Measurements from ENCODE around the gene KIAA1549. TPM values are rescaled to one million over a fixed set of nuclear protein-coding genes. Genes with fewer than 3 reads are reported as not detected.

The KIAA1549 gene
- total and polyA plus RNA-seq, 2 donors (not counting 1 experiment from before 2014, with no cell fraction given), result under 0.01 to 0.52 TPM

GRCh38 chr7:138833596-138833995 lies 147.6 kb downstream of the KIAA1549 start:
- Mint-ChIP-seq H3K9me3 (ENCODE audit: insufficient read depth) (no peaks in the 10 kb centered on the region), H3K4me1 (no peaks in the 10 kb centered on the region), H3K27me3 (peaks cover 18% of the 10 kb centered on the region), H3K27ac (no peak overlapping the region), H3K4me3 (no peak overlapping the region)
- no peak for ATAC-seq (ENCODE audit: low read depth)
- Histone ChIP-seq H3K79me2 (ENCODE audit: control insufficient read depth, insufficient read depth, low read length) (no peaks in the 10 kb centered on the region), H3K9me3 (ENCODE audit: control extremely low read depth in 1 of 3, control insufficient read depth in 2 of 3, insufficient read depth in 1 of 3, low read length in 2 of 3) (peaks cover 0 to 3% (median 0%) of the 10 kb centered on the region in 3 donors), H3K9ac (ENCODE audit: low read length) (no peak overlapping the region), H3K4me1 (ENCODE audit: control insufficient read depth in 2 of 2, insufficient read depth in 2 of 2, low read length in 2 of 2) (no peaks in the 10 kb centered on the region), H3K36me3 (replicated peaks in 1 of 2; ENCODE audit: control extremely low read depth in 1 of 2, control insufficient read depth in 1 of 2, extremely low read depth in 1 of 2, insufficient read depth in 2 of 2, low read length in 1 of 2) (no peaks in the 10 kb centered on the region), H4K20me1 (ENCODE audit: control insufficient read depth, insufficient read depth, low read length, poor library complexity, severe bottlenecking) (no peaks in the 10 kb centered on the region), H2AFZ (ENCODE audit: insufficient read depth, low read depth, low read length, poor library complexity, severe bottlenecking) (no peak overlapping the region), H3K27ac (ENCODE audit: low read length in 2 of 2) (no peak overlapping the region), H3K4me2 (replicated peaks; ENCODE audit: low read depth, low read length, poor library complexity, severe bottlenecking) (no peak overlapping the region), H3K27me3 (replicated peaks in 1 of 4; ENCODE audit: control extremely low read depth in 1 of 4, control insufficient read depth in 3 of 4, insufficient read depth in 4 of 4, low read length in 3 of 4) (no peaks in the 10 kb centered on the region), H3K4me3 (ENCODE audit: control extremely low read depth in 1 of 5, extremely low read depth in 1 of 5, insufficient read depth in 1 of 5, low read depth in 2 of 5, low read length in 4 of 5) (no peak overlapping the region)
- intact Hi-C loops (cut with micrococcal nuclease), result no loop called here
- no peak for DNase-seq
- TF ChIP-seq CTCF (IDR thresholded peaks at IDR 0.05), result no peak
- no peak for TF ChIP-seq EZH2 (IDR thresholded peaks at IDR 0.05; ENCODE audit: borderline replicate concordance, insufficient read depth, low read depth, low read length, poor library complexity, severe bottlenecking)
- WGBS (ENCODE audit: insufficient coverage), result 71% methylated on average over 5 of the region's 5 CpGs
- CTCF ChIA-PET, result no interaction called here
- POLR2A ChIA-PET, result no interaction called here

- intact Hi-C loops (cut with micrococcal nuclease), result no loop called here
- POLR2A ChIA-PET, result no interaction called here
- no peak for TF ChIP-seq EZH2 (IDR thresholded peaks at IDR 0.05; ENCODE audit: borderline replicate concordance, insufficient read depth, low read depth, low read length, poor library complexity, severe bottlenecking)
- no peak for TF ChIP-seq CTCF (IDR thresholded peaks at IDR 0.05)
Measured at GRCh38 chr7:138832966-138833365, 148.2 kb downstream of the KIAA1549 start.

More at GRCh38 chr7:138832966-138833365, 148.2 kb downstream of the KIAA1549 start:
- Histone ChIP-seq H3K36me3 (replicated peaks in 1 of 2; ENCODE audit: control extremely low read depth in 1 of 2, control insufficient read depth in 1 of 2, extremely low read depth in 1 of 2, insufficient read depth in 2 of 2, low read length in 1 of 2) (no peaks in the 10 kb centered on the region), H2AFZ (ENCODE audit: insufficient read depth, low read depth, low read length, poor library complexity, severe bottlenecking) (no peak overlapping the region), H3K4me3 (ENCODE audit: control extremely low read depth in 1 of 5, extremely low read depth in 1 of 5, insufficient read depth in 1 of 5, low read depth in 2 of 5, low read length in 4 of 5) (no peak overlapping the region), H3K4me1 (ENCODE audit: control insufficient read depth in 2 of 2, insufficient read depth in 2 of 2, low read length in 2 of 2) (no peaks in the 10 kb centered on the region), H3K4me2 (replicated peaks; ENCODE audit: low read depth, low read length, poor library complexity, severe bottlenecking) (no peak overlapping the region), H4K20me1 (ENCODE audit: control insufficient read depth, insufficient read depth, low read length, poor library complexity, severe bottlenecking) (no peaks in the 10 kb centered on the region), H3K9ac (ENCODE audit: low read length) (no peak overlapping the region), H3K9me3 (ENCODE audit: control extremely low read depth in 1 of 3, control insufficient read depth in 2 of 3, insufficient read depth in 1 of 3, low read length in 2 of 3) (peaks cover 0 to 3% (median 0%) of the 10 kb centered on the region in 3 donors), H3K27ac (ENCODE audit: low read length in 2 of 2) (no peak overlapping the region), H3K27me3 (replicated peaks in 1 of 4; ENCODE audit: control extremely low read depth in 1 of 4, control insufficient read depth in 3 of 4, insufficient read depth in 4 of 4, low read length in 3 of 4) (no peaks in the 10 kb centered on the region), H3K79me2 (ENCODE audit: control insufficient read depth, insufficient read depth, low read length) (no peaks in the 10 kb centered on the region)
- peaks cover 18% of the 10 kb centered on the region for H3K27me3 Mint-ChIP-seq
- CTCF ChIA-PET, result no interaction called here
- no peaks in the 10 kb centered on the region for H3K4me1 Mint-ChIP-seq
- no peaks in the 10 kb centered on the region for H3K9me3 Mint-ChIP-seq (ENCODE audit: insufficient read depth)
- 98% methylated on average over 8 of the region's 10 CpGs for WGBS (ENCODE audit: insufficient coverage)
- H3K4me3 Mint-ChIP-seq, result no peak overlapping the region
- DNase-seq (no peak), ATAC-seq (ENCODE audit: low read depth) (no peak)
- H3K27ac Mint-ChIP-seq, result no peak overlapping the region

Data from B cell (primary cell).